CD4-positive, alpha-beta T cell treated with Interleukin-4 for 4 hours (primary cell): ENCODE results near the gene ARHGEF28.

ENCODE experiments used
- DNase-seq: peaks from one replicate; pipeline ENCODE4 v3.0.0-alpha.2; 2020

Gene ARHGEF28

DNA sequence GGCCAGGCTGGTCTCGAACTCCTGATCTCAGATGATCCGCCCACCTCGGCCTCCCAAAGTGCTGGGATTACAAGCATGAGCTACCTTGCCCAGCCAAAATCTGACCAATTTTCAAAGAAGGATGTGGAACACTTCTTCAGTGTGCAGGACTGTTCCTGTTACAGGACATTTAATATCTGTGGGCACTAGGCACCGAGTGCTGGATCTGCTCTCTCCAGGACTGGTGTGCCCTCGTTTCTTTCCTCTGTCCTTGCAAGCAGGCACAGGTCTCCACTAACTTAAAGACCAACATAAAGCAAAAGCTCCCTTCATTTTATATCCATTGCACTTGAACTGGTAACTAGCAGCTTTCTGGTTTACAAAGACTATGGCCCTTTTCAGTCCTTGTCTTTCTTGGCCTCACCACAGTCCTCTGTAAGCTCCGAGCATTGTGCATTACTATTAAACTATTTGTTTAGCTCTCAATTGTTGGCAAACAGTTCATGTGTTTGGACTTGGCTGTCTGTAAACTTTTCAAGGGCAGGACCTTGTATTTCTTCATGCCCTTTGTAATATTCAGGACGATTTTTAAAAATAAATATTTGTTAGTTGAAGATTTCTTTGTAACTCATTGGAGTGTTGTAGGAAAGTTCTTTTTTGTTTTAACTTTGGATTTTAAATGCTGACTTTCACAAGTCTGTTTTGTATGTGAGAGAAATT lies 37.3 kb downstream of the ARHGEF28 start:
- DNase-seq, result no peak

DNA sequence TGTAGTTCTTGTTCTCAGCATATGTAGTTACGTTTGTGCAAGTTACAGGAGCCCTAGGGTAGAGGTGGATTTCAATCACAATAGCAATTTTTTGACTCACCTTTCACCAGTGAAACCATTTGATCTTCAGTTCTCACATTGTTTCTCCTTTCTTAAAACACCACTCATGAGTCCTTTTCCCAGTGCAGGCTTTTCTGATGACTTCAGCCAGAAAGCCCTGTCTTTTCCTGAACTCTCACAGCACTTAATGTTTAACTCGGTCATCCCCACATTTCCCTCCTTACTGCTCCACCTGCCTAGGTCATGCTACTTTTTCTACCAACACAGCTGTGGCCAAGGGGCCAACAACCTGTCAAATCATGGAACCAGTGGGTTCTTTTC lies 37.9 kb downstream of the ARHGEF28 start:
- no peak for DNase-seq

DNA sequence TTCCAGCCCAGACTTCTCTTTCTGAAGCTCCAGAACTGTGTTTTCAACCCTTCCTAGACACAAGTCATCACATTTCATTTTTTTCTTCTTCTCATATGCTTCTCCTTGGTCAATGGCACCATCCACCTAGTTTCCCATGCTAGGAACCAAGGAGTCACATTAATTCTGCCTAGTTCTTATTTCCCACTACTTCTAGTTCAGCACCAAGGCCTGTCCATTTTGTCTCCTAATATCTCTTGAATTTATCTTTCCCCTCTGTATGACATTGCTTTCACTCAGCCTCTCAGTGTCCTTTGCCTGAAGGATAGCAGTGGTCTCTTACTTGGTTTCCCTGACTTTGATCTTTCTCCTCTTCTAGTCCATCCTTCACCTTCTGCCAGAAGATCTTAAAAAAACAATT lies 38.8 kb downstream of the ARHGEF28 start:
- no peak for DNase-seq

DNA sequence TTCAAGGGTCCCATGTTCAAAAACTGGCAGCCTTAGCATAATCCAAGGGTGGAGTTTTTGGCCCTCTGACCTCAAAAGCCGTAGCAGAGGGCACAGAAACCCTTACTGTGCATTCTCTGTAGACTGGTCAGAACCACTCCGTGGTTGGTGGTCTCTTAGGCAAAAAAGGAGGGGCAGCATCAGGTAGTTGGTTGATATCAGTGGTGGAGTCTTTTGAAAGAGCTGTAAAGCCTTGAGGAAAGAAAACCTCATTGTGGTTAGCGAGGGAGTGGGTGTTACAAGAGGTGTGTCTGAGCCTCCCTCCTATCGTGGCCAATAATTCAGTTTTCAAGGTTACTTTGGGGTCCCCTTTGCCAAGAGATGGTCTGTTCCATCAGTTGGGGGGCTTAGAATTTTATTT lies 40.9 kb downstream of the ARHGEF28 start:
- no peak for DNase-seq

GRCh38 chr5:73668017-73668416 lies 42.0 kb downstream of the ARHGEF28 start:
- no peak for DNase-seq

DNA sequence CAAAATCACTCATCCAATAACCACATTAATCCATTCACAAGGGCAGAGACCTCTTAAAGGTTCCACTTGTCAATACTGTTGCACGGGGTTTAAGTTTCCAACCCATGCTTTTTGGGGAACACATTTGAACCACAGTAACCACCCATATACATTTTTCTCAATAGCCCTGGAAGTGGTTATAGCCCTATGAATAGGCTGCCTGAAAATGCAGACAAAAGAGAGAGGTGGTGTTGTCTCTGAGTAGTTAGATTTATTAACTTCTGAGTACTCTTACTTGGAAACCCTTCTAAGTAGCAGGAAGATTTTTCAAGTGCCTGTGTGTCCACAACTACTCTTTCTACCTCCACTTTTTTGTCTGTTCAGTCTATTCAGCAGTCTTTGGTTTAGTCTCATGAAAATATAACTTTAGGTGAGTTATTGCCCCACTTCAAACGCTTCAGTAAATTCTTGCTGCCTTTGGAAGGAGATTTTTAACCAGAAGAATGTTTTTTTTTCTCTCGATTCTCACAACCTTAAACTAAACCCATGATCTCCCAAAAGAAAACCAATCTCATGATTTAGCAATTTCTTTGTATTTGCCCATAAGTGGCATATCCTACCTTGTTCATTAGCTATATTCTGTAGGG lies 42.6 kb downstream of the ARHGEF28 start:
- DNase-seq, result no peak

DNA sequence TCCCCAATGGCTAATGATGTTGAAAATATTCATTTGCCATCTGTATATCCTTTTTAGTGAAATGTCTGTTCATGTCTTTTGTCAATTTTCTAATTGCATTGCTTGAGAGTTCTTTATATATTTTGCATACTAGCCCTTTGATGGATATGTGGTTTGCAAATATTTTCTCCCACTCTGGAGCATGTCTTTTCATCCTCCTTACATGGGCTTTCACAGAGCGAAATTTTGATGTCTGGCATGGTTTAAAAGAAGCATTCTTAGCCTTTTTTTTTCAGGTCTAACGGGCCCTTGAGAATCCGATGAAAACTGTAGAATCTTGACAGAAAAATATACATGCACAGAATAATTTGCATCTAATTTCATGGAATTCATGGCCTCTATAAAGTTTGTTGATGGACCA lies 44.7 kb downstream of the ARHGEF28 start:
- DNase-seq, result no peak

GRCh38 chr5:73672132-73672531 lies 46.1 kb downstream of the ARHGEF28 start:
- no peak for DNase-seq

- DNase-seq, result no peak
Observed at GRCh38 chr5:73673161-73673591, 47.2 kb downstream of the ARHGEF28 start.

GRCh38 chr5:73674669-73675004 lies 48.6 kb downstream of the ARHGEF28 start:
- DNase-seq, result no peak

DNA sequence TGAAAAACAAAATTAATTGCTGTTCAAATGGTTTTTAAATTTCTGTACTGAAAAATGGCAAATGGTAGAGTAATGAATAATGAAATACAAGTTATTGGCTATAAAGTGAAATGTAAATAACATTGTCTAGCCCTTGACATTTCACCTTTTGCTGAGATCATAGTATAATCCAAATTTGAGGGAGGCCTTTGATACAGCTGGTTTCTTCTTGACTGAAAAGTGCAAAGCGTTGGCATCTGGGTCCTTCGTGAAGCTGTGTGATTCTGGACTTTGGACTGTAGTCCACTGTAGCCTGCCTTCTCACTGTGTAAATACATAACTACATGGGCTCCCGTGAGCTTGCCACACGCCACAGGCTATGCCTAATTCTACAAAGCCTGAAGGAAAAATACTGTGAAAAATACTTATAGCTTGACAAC lies 52.3 kb downstream of the ARHGEF28 start:
- DNase-seq, result no peak

DNA sequence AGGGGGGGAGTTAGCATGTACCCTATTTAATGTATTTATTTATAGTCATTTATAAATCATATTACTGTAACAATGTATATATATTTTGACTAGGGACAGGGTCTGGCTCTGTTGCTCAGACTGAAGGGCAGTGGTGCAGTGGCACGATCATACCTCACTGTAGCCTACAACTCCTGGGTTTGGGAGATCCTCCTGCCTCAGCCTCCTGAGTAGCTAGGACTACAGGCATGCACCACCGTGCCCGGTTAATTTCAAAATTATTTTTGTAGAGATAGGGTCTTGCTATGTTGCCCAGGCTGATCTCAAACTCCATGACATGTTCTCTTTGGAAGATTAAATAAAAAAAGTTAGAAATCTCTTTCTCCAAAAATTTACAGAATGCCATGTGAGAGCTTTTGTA lies 52.8 kb downstream of the ARHGEF28 start:
- no peak for DNase-seq

- DNase-seq, result no peak
Observed at GRCh38 chr5:73682176-73682575, 56.2 kb downstream of the ARHGEF28 start.

DNA sequence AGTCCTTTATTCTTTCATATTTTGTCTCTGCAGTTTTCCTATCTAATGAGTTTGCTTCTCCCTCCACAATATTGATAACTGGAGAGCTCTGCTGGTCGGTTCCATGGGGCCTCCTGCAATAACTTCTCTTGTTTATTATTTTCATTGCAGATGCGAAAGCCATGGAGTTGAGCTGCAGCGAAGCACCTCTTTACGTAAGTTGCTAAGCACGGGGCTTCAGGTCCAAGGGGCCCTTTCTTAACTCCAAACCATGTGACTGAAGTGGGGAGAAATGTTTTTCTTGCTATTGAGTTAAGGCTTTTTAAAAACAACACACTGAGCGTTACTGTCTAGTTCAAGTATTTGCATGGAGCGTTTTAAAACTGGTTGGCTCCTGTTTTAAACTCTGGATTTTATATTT lies 58.7 kb downstream of the ARHGEF28 start:
- no peak for DNase-seq

GRCh38 chr5:73686912-73687311 lies 60.9 kb downstream of the ARHGEF28 start:
- DNase-seq, result no peak

DNA sequence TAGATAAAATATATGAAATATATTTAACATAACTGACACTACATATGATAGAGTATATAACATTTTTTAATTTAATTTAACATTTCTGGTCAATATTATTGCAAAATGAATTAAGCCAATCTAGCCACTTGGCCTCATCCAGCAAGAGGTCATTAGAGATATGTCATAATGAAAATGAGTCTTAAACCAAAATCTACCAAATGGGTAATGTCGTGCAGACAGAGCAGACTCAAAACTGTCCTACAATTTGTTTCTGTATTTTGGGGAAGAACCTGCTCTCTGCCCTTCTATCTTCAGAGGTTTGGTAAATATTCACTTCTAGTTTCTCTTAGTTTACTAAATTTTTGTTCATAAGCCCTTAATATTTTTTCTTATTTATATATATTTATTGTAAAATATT lies 61.4 kb downstream of the ARHGEF28 start:
- no peak for DNase-seq

DNA sequence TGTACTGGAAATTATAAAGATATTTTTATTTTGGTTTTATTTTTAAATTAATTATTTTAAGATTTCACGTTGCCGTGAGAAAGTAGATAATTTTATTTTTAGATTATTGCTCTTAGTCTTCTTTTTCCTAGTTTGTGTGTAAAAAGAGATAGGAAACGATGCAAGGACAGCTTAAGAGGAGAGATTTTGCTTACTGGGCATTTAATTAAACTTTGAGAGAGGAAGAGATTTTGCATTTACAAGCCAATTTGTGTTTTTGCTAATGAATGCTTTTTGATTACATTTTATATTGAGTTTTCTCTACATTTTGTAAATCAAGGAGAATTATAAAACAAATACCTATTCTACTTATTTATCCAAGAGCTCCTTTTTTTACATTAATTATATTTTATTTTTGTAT lies 64.0 kb downstream of the ARHGEF28 start:
- no peak for DNase-seq

DNA sequence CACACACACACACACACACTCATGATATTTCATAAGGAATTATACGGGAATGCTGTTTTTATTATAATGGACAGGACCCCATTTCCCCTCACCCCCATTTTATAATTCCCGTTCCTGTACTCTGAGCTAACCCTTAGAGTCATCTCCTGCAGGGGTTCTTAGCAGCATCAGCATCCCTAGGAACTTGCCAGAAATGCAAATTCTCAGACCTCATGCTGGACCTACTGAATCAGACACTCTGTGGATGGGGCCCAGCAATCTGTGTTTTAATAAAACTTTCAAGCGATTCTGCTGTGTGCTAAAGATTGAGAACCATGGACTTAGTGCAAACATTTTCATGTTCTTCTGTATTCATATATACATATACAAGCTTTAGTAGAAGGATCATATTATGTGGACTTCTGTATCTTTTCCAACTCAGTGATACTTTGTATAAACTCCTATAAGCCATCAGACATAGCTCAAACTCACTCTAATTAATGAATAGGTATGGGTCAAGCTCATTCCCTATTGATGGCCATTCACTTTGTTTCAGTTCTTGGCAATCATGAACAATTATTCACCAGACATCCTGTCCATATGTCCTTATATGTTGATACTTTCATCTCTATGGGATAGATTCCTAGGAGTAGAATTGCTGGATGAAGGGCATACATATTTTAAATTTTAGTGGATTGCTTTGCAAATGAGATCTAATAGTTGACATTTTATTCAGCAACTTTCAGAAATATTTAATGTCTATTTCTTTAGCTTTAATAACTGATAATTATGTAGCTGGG lies 65.5 kb downstream of the ARHGEF28 start:
- DNase-seq, result no peak

DNA sequence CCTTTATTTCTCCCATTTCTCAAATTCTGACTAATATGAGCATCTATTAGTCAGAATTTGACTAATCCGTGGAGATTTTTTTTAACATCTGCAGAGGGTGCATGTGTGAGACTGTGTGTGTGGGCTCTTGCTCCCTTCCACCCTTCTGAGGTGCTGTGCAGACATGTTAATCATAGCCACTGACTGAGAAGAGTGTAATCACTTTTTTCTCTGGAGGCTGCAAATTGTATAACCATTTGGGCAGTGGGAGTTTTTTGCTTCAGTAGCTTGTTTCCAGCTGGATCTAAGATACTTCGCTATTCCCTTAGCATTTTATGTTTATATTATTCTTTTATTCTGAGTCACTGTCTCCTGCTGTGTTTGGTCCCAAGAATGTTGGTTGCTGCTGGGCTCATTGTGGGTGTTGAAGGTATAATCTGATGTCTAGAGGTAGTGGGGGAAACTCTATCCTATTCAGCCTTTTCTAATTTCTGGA lies 66.2 kb downstream of the ARHGEF28 start:
- DNase-seq, result peak; percentile 42

- no peak for DNase-seq
Observed at GRCh38 chr5:73692981-73693380, 67.0 kb downstream of the ARHGEF28 start.

DNA sequence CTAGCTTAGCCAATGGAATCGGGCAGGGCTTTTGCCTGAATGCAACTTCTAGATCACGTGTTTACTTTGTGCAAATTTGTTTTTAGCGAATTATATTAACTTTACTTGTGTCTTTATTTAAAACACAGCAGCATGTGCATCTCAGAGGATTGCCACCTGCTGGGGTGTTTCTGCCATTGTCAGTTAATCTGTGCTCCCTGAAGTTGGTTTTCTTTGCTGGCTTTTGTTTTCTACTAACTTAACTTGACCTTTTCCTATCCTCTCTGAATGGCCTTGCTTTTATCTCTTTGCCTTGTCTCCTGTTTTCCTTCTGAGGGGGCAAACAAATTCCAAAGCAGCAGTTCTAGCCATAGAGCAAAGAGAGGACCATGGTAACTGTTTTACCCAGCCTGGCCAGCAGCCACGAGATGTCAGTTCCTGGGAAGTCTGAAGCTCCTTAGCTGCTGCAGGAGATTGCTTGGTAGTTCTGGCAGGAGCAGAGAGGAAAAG lies 67.6 kb downstream of the ARHGEF28 start:
- DNase-seq, result peak; percentile 11

DNA sequence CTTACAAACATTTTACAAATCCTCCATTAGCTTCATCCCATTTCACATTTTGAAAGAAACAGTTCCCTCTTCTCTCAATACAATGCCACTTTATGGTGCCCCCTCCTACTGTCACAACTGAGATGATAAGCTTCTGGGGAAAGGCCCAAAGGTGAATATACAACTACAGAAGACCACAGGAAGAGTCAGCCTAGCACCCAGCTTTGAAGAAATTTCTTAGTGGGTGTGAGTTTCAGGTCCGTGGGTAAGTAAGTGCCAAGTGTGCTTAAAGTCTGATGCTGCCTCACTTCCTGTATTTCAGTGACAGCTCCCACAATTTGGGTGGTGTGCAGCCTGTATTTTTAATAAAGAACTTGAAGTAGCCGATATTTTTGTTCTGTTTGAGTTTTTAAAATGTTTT lies 68.1 kb downstream of the ARHGEF28 start:
- peak; percentile 51 for DNase-seq

GRCh38 chr5:73698011-73698410 lies 72.0 kb downstream of the ARHGEF28 start:
- DNase-seq, result no peak

DNA sequence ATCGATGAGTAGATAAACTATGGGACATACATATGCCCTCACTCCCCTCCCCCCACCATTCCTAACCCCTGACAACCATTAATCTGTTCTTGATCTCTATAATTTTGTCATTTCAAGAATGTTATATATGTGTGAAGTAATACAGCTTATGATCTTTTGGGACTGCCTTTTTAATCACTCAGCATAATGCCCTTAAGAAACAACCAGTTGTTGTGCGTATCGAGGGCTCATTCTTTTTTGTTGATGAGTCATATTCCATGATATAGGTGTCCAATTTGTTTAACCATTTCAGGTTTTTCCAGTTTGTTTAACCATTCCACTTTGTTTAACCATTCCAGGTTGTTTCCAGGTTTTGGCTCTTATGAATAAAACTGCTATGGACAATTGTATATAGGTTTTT lies 75.6 kb downstream of the ARHGEF28 start:
- DNase-seq, result no peak
